GM12891 (cell line): Measurements from ENCODE around the gene RAP2C.

Experiments
- PAX5 ChIP-seq: IDR thresholded peaks from 2 replicates; pipeline ENCODE4 v1.6.1; 2011; ENCODE audit warnings: low read length, moderate library complexity, mild to moderate bottlenecking; ENCODE audit not compliant: insufficient read depth, severe bottlenecking
- POLR2AphosphoS5 ChIP-seq: IDR thresholded peaks from 2 replicates; pipeline ENCODE4 v1.6.1; 2011; ENCODE audit warnings: low read depth, low read length, control low read depth
- TAF1 ChIP-seq: IDR thresholded peaks from 2 replicates; pipeline ENCODE4 v1.6.1; 2011; ENCODE audit warnings: low read depth, low read length, control low read depth

- no peak for TF ChIP-seq POLR2AphosphoS5
- no peak for TF ChIP-seq PAX5
- no peak for TF ChIP-seq TAF1
These were observed 34.4 kb downstream of the RAP2C start for GRCh38 chrX:132184871-132185270.
